Neural progenitor cell (in vitro differentiated cells): ENCODE data around the gene CNOT11.

Source experiments
- CTCF ChIP-seq: fragments of 200-600 bp; sonication (generic); IDR thresholded peaks from 2 replicates; pipeline ENCODE4 v1.5.1; 2017; ENCODE audit warnings: antibody characterized with exemption, mild to moderate bottlenecking
- EZH2 ChIP-seq: fragments of 200-600 bp; sonication (generic); IDR thresholded peaks from 2 replicates; pipeline ENCODE4 v1.6.1; 2017; ENCODE audit warnings: antibody characterized with exemption, mild to moderate bottlenecking, moderate library complexity
- EZH2phosphoT487 ChIP-seq: fragments of 200-600 bp; sonication (generic); IDR thresholded peaks from 2 replicates; pipeline ENCODE4 v1.6.1; 2017; ENCODE audit warnings: antibody characterized with exemption

GRCh38 chr2:101287303-101287702 is 34.6 kb downstream of the CNOT11 start:
- no peak for TF ChIP-seq CTCF
- TF ChIP-seq EZH2: no peak
- TF ChIP-seq EZH2phosphoT487: no peak
